H1 (cell line): ENCODE data around the gene PRDM1. TPM values are rescaled to one million over a fixed set of nuclear protein-coding genes. Genes with fewer than 3 reads are reported as not detected.

Experiments
- CTCF ChIA-PET: fragments of 300-600 bp; sonication (Branson Sonifier 250); formaldehyde crosslinking; loops from one replicate; lab custom pipeline; 2021; ENCODE audit not compliant: partially characterized antibody; lab: Charles Lee
- POLR2A ChIA-PET: fragments of 300-600 bp; sonication (Branson Sonifier 250); formaldehyde crosslinking; loops from one replicate; lab custom pipeline; 2021; ENCODE audit warnings: inconsistent platforms; ENCODE audit not compliant: partially characterized antibody; lab: Charles Lee
- DNase-seq, 2 experiments: peaks; one replicate each; pipeline versions ENCODE4 v3.0.0 to v3.0.0-alpha.2; 2010 to 2022; ENCODE audit warnings: low spot score in 2 of 2, low read depth in 1 of 2, mixed read lengths in 1 of 2
- FAIRE-seq: peaks from 2 replicates; lab custom pipeline; 2011; peaks lifted over from hg19 to GRCh38; lab: Jason Lieb, UNC
- H2AFZ ChIP-seq: 2 replicates; pipeline ENCODE4 v1.8.1; 2012; ENCODE audit warnings: low read length, inconsistent platforms
- H2AK5ac ChIP-seq: 2 replicates; pipeline ENCODE4 v1.6.1; 2013; ENCODE audit warnings: low read depth, low read length
- H2BK120ac ChIP-seq: replicated peaks from 2 replicates; pipeline ENCODE3; 2013; ENCODE audit warnings: low read depth, low read length, inconsistent platforms
- H2BK12ac ChIP-seq: 2 replicates; pipeline ENCODE4 v1.6.1; 2013; ENCODE audit warnings: low read depth, low read length
- H2BK15ac ChIP-seq: 2 replicates; pipeline ENCODE4 v1.6.1; 2013; ENCODE audit warnings: low read length
- H2BK20ac ChIP-seq: 2 replicates; pipeline ENCODE4 v1.6.1; 2013; ENCODE audit warnings: low read length
- H2BK5ac ChIP-seq: 2 replicates; pipeline ENCODE4 v1.6.1; 2013; ENCODE audit warnings: low read depth, low read length
- H3K14ac ChIP-seq: 2 replicates; pipeline ENCODE4 v1.6.1; 2013; ENCODE audit warnings: inconsistent platforms; ENCODE audit not compliant: insufficient read length
- H3K18ac ChIP-seq: 2 replicates; pipeline ENCODE4 v1.6.1; 2013; ENCODE audit warnings: low read length; ENCODE audit errors: extremely low read depth
- H3K23ac ChIP-seq: 2 replicates; pipeline ENCODE4 v1.6.1; 2013; ENCODE audit warnings: inconsistent platforms; ENCODE audit not compliant: insufficient read length
- H3K23me2 ChIP-seq: 2 replicates; pipeline ENCODE4 v1.6.1; 2013; ENCODE audit warnings: low read depth, low read length
- H3K27ac ChIP-seq: 2 replicates; pipeline ENCODE4 v1.6.1; 2011; ENCODE audit warnings: low read depth, low read length, inconsistent platforms
- H3K27me3 ChIP-seq, 4 experiments: replicated peaks in 1 of 4; 1 replicate in 1 of 4; 2 replicates in 3 of 4; pipeline versions ENCODE4 v1.6.1 to v1.8.1; 2011 to 2013; ENCODE audit warnings: low read length in 3 of 4, mild to moderate bottlenecking in 3 of 4, inconsistent platforms in 2 of 4, mixed read lengths in 2 of 4, moderate library complexity in 1 of 4; ENCODE audit not compliant: control insufficient read depth in 3 of 4, insufficient read depth in 3 of 4; ENCODE audit errors: extremely low read depth in 1 of 4
- H3K36me3 ChIP-seq, 4 experiments: 2 replicates each; pipeline versions ENCODE4 v1.6.1 to v1.8.1; 2011 to 2013; ENCODE audit warnings: mild to moderate bottlenecking in 4 of 4, low read length in 3 of 4, moderate library complexity in 2 of 4, control low read depth in 1 of 4, inconsistent platforms in 1 of 4; ENCODE audit not compliant: insufficient read depth in 4 of 4, control insufficient read depth in 2 of 4
- H3K4ac ChIP-seq: replicated peaks from 2 replicates; pipeline ENCODE3; 2013; ENCODE audit warnings: low read length, low read depth, mixed read lengths, inconsistent platforms; ENCODE audit not compliant: insufficient read length
- H3K4me1 ChIP-seq, 4 experiments: replicated peaks in 1 of 4; 1 replicate in 1 of 4; 2 replicates in 3 of 4; pipeline versions ENCODE4 v1.6.1 to v1.8.1; 2011 to 2013; ENCODE audit warnings: low read length in 3 of 4, inconsistent platforms in 2 of 4, mixed read lengths in 1 of 4; ENCODE audit not compliant: insufficient read depth in 4 of 4, control insufficient read depth in 3 of 4
- H3K4me2 ChIP-seq, 2 experiments: 2 replicates each; pipeline versions ENCODE4 v1.6.1 to v1.8.1; 2011 to 2013; ENCODE audit warnings: low read depth in 2 of 2, low read length in 2 of 2, control low read depth in 1 of 2, inconsistent platforms in 1 of 2, mild to moderate bottlenecking in 1 of 2; ENCODE audit not compliant: insufficient read depth in 1 of 2
- H3K4me3 ChIP-seq, 4 experiments: fragments of 200-600, 300-600 bp in 1 of 4; sonication (generic), shearing (Covaris generic), sonication (Bioruptor Twin) in 1 of 4; 2 replicates each; pipeline versions ENCODE4 v1.5.1 to v1.8.1; 2011 to 2016; ENCODE audit warnings: low read length in 4 of 4, low read depth in 3 of 4, control low read depth in 2 of 4, inconsistent platforms in 2 of 4, mild to moderate bottlenecking in 2 of 4, mixed read lengths in 1 of 4, moderate library complexity in 1 of 4; ENCODE audit not compliant: insufficient read depth in 2 of 4; ENCODE audit errors: extremely low read depth in 1 of 4
- H3K56ac ChIP-seq: replicated peaks from 2 replicates; pipeline ENCODE3; 2013; ENCODE audit warnings: low read depth, mild to moderate bottlenecking, mixed read lengths, low read length, inconsistent platforms; ENCODE audit not compliant: insufficient read length
- H3K79me1 ChIP-seq: 2 replicates; pipeline ENCODE4 v1.6.1; 2013; ENCODE audit warnings: low read depth, low read length, control low read depth
- H3K79me2 ChIP-seq, 2 experiments: 2 replicates each; pipeline versions ENCODE4 v1.6.1 to v1.8.1; 2012 to 2013; ENCODE audit warnings: low read length in 2 of 2, mild to moderate bottlenecking in 2 of 2, inconsistent platforms in 1 of 2; ENCODE audit not compliant: insufficient read depth in 2 of 2, control insufficient read depth in 1 of 2
- H3K9ac ChIP-seq, 4 experiments: replicated peaks in 1 of 4; 1 replicate in 1 of 4; 2 replicates in 3 of 4; pipeline versions ENCODE4 v1.6.1 to v1.8.1; 2011 to 2013; ENCODE audit warnings: low read depth in 3 of 4, low read length in 3 of 4, control low read depth in 2 of 4, mild to moderate bottlenecking in 2 of 4, moderate library complexity in 2 of 4, inconsistent platforms in 1 of 4; ENCODE audit errors: extremely low read depth in 1 of 4
- H3K9me3 ChIP-seq, 2 experiments: 2 replicates each; pipeline versions ENCODE4 v1.6.1 to v1.8.1; 2012 to 2013; ENCODE audit warnings: mild to moderate bottlenecking in 2 of 2, moderate library complexity in 2 of 2, control low read depth in 1 of 2, inconsistent platforms in 1 of 2, low read depth in 1 of 2, low read length in 1 of 2, mixed read lengths in 1 of 2; ENCODE audit not compliant: insufficient read depth in 2 of 2
- H4K20me1 ChIP-seq, 2 experiments: replicated peaks in 1 of 2; 2 replicates each; pipeline versions ENCODE3 to v1.8.1; 2011 to 2013; ENCODE audit warnings: inconsistent platforms in 2 of 2, low read length in 2 of 2, mild to moderate bottlenecking in 1 of 2; ENCODE audit not compliant: insufficient read depth in 2 of 2, control insufficient read depth in 1 of 2
- H4K5ac ChIP-seq: 2 replicates; pipeline ENCODE4 v1.6.1; 2013; ENCODE audit warnings: low read length, low read depth, mixed read lengths, inconsistent platforms; ENCODE audit not compliant: insufficient read length
- H4K8ac ChIP-seq: 2 replicates; pipeline ENCODE4 v1.8.0; 2013; ENCODE audit warnings: mild to moderate bottlenecking, moderate library complexity, low read length, inconsistent platforms; ENCODE audit not compliant: insufficient read depth; ENCODE audit errors: extremely low read depth
- H4K91ac ChIP-seq: replicated peaks from 2 replicates; pipeline ENCODE3; 2013; ENCODE audit warnings: low read length, mixed read lengths, inconsistent platforms; ENCODE audit not compliant: insufficient read length
- POLR2AphosphoS5 ChIP-seq: IDR thresholded peaks from 2 replicates; pipeline ENCODE4 v1.6.1; 2011; ENCODE audit warnings: low read depth, low read length
- TAF7 ChIP-seq: optimal IDR thresholded peaks from 2 replicates; pipeline ENCODE3; 2011; ENCODE audit warnings: low read depth, mild to moderate bottlenecking, inconsistent platforms, low read length, moderate library complexity, borderline replicate concordance
- ZNF274 ChIP-seq: IDR thresholded peaks from 2 replicates; pipeline ENCODE4 v1.7.0; 2012; ENCODE audit warnings: low read length, borderline replicate concordance; ENCODE audit errors: extremely low read depth
- WGBS, 2 experiments: shearing (Covaris generic) in 1 of 2; methylation state at CpG; one replicate each; pipeline versions ENCODE4 v1.1.6 to v1.1.7; 2013 to 2015; ENCODE audit warnings: low lambda C conversion rate in 2 of 2, mixed read lengths in 2 of 2, inconsistent platforms in 1 of 2, low coverage in 1 of 2, missing lambda C conversion rate in 1 of 2; ENCODE audit not compliant: insufficient replicate concordance in 2 of 2, insufficient coverage in 1 of 2, insufficient read length in 1 of 2; ENCODE audit errors: extremely low coverage in 1 of 2, missing lambda C conversion rate in 1 of 2; 5-methylcytosine and 5-hydroxymethylcytosine counted together
- polyA plus RNA-seq, 7 experiments: library from polyadenylated mRNA; depleted of rRNA in 3 of 7; stranded (reverse) in 5 of 7; unstranded in 2 of 7; fragments of >200 nt in 5 of 7; fragments of 200-250 nt in 2 of 7; gene quantifications; 1 replicate in 5 of 7; 2 replicates in 1 of 7; 4 replicates in 1 of 7; pipeline versions ENCODE4 v1.2.1 to v1.2.3, GENCODE V29; 2011 to 2013; ENCODE audit warnings: missing spikeins in 2 of 7, mixed read lengths in 2 of 7
- total RNA-seq: library from RNA; stranded (reverse); fragmentation: NEBNext Ultra II Directional; extraction: Animal tissue kit (Norgen Biotek cat#: 25700); gene quantifications from 2 replicates; pipeline ENCODE4 v1.2.1, GENCODE V29; 2021

Gene PRDM1
- total and polyA plus RNA-seq, 2 of the 8 experiments (the other 6 are each of a cell fraction or from before 2014, with no cell fraction given) = 0.21 to 0.74 TPM

DNA sequence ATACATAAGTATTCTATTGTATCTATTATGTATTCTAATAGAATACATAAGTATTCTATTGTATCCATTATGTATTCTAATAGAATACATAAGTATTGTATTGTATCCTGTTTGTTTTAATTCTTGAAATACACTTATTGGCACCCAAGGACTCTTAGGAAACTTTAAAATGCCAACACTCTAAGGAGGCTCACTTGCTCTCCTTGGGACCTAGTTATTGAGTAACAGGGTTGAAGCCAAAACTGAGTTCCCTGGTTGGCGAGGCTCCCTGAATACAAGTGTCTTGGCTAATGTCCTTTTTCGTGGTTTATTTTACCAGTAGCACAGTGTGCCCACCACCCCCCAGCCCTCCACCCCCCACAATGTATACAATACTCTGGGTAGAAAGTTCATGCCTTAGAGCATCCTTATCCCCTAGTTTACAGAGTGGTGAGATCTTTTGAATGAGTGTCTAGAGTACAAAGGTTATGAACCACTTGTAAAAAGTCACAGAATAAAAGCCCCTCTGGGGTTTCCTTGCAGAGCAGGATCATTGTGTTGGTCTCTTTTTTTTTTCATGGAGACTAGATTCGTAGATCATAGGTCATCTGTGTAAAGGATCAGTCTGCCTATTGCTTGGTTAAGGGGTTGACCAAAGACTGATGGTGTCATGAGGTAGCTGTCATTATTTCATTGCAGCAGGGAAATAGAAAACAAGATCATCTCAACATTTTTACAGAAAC lies 32.5 kb upstream of the PRDM1 start:
- Histone ChIP-seq H3K79me2 (no peaks in the 10 kb centered on the region), H3K56ac (no peak overlapping the region), H2BK5ac (no peak overlapping the region), H2BK12ac (no peak overlapping the region), H3K4ac (no peak overlapping the region), H3K14ac (no peak overlapping the region), H3K23ac (no peak overlapping the region), H3K4me3 (no peak overlapping the region), H4K91ac (no peak overlapping the region), H4K20me1 (no peaks in the 10 kb centered on the region), H2BK20ac (no peak overlapping the region), H2AFZ (no peak overlapping the region), H3K9me3 (no peaks in the 10 kb centered on the region), H2AK5ac (no peak overlapping the region), H3K79me1 (no peaks in the 10 kb centered on the region), H3K4me2 (no peak overlapping the region), H4K8ac (no peak overlapping the region), H3K27me3 (peaks cover 0 to 2% (median under 1%) of the 10 kb centered on the region in 4 experiments; a peak in 3 of 7 replicates), H3K27ac (no peak overlapping the region), H2BK120ac (no peak overlapping the region), H3K36me3 (no peaks in the 10 kb centered on the region), H3K4me1 (peaks cover 0 to 7% (median 3%) of the 10 kb centered on the region in 4 experiments; a peak in 3 of 7 replicates), H3K18ac (no peak overlapping the region), H2BK15ac (no peak overlapping the region), H3K23me2 (no peaks in the 10 kb centered on the region), H3K9ac (no peak overlapping the region), H4K5ac (no peak overlapping the region)
- 77% methylated on average over 3 of the region's 3 CpGs; no CpG with 5 or more reads in 1 of the 2 experiments for WGBS, 2 experiments
- FAIRE-seq (no peak), DNase-seq (no peak)
- TF ChIP-seq TAF7 (no peak), ZNF274 (no peak), POLR2AphosphoS5 (no peak)
- ChIA-PET CTCF (no interaction called here), POLR2A (no interaction called here)
